Stomach (tissue), 9 donors: ENCODE data around the gene PITPNM3. TPM values are rescaled to one million over a fixed set of nuclear protein-coding genes. Genes with fewer than 3 reads are reported as not detected.

Experiments used
- DNase-seq, 2 donors: peaks; one replicate each; pipeline versions ENCODE4 v3.0.0 to v3.0.0-alpha.2; 2013 to 2019
- H3K27ac ChIP-seq, 5 donors: fragments of 200-600 bp in 4 of 5; sonication (generic) in 4 of 5; one replicate each; pipeline ENCODE4 v1.5.1; 2013 to 2019; ENCODE audit warnings: mild to moderate bottlenecking in 1 of 5, moderate library complexity in 1 of 5
- H3K27me3 ChIP-seq, 3 donors: fragments of 200-600 bp; sonication (generic); one replicate each; pipeline ENCODE4 v1.5.1; 2017 to 2019; ENCODE audit warnings: mixed run types in 1 of 3
- H3K36me3 ChIP-seq, 4 donors: fragments of 200-600 bp; sonication (generic); 1 replicate in 3 of 4; 2 replicates in 1 of 4; pipeline ENCODE4 v1.5.1; 2016 to 2019
- H3K4me1 ChIP-seq, 4 donors: fragments of 200-600 bp; sonication (generic); one replicate each; pipeline ENCODE4 v1.5.1; 2016 to 2019
- H3K4me3 ChIP-seq, 4 donors: fragments of 200-600 bp; sonication (generic) in 3 of 4; one replicate each; pipeline ENCODE4 v1.5.1; 2016 to 2019; ENCODE audit warnings: mild to moderate bottlenecking in 1 of 4
- H3K9me3 ChIP-seq, 4 donors: fragments of 200-600 bp; sonication (generic); one replicate each; pipeline ENCODE4 v1.5.1; 2016 to 2019
- CTCF ChIP-seq, 7 experiments: fragments of 450-650 bp in 4 of 7; fragments of 200-600 bp in 3 of 7; sonication (generic) in 3 of 7; IDR thresholded peaks; one replicate each; pipeline ENCODE4 v1.5.1; 2016 to 2019; ENCODE audit warnings: antibody characterized with exemption in 7 of 7, control low read depth in 2 of 7, mild to moderate bottlenecking in 1 of 7
- EP300 ChIP-seq: sonication (generic); formaldehyde crosslinking; IDR thresholded peaks from one replicate; pipeline ENCODE4 v1.6.1; 2017; ENCODE audit warnings: antibody characterized with exemption
- POLR2A ChIP-seq, 4 donors: fragments of 450-650 bp; IDR thresholded peaks; one replicate each; pipeline ENCODE4 v1.6.1; 2016; ENCODE audit warnings: antibody characterized with exemption in 4 of 4, control low read depth in 2 of 4, mild to moderate bottlenecking in 1 of 4, moderate library complexity in 1 of 4
- POLR2AphosphoS5 ChIP-seq, 3 donors: sonication (generic); formaldehyde crosslinking; IDR thresholded peaks; one replicate each; pipeline ENCODE4 v1.6.1; 2016; ENCODE audit warnings: antibody characterized with exemption in 3 of 3
- WGBS, 5 donors: extraction: QIAGEN DNeasy Blood & Tissue Kit in 3 of 5; methylation state at CpG; one replicate each; pipeline versions ENCODE4 v1.1.5 to v1.1.7; 2013 to 2018; 5-methylcytosine and 5-hydroxymethylcytosine counted together
- intact Hi-C: fragments of 100-400 bp; cut with DNase I; formaldehyde crosslinking; loops from one replicate; pipeline ENCODE4 v1.15.1; 2023; ENCODE audit warnings: low total_unique reads
- polyA plus RNA-seq, 3 donors: library from polyadenylated mRNA; stranded (reverse); fragments of 200-250 nt; gene quantifications; one replicate each; pipeline ENCODE4 v1.2.3, GENCODE V29; 2013
- total RNA-seq, 5 donors: library from RNA; depleted of rRNA; stranded (reverse); fragments of >200 nt; gene quantifications; one replicate each; pipeline versions ENCODE4 v1.1.0 to v1.2.3, GENCODE V29; 2014 to 2016
- donor health status: healthy with polysubstance abuse.
- donor health status: Bipolar disorder and iron deficiency.
- donor health status: healthy.

Gene PITPNM3
- total and polyA plus RNA-seq, 8 donors: 1.1 to 19.3 (median 5.8) TPM

GRCh38 chr17:6437956-6438355, 118.4 kb downstream of the PITPNM3 start:
- no peak for DNase-seq
- H3K4me1 ChIP-seq: no peaks in the 10 kb centered on the region
- no peak overlapping the region for H3K27ac ChIP-seq
- no peak overlapping the region for H3K4me3 ChIP-seq
- H3K36me3 ChIP-seq: no peaks in the 10 kb centered on the region
- peaks cover 0 to 46% (median 0%) of the 10 kb centered on the region in 3 donors for H3K27me3 ChIP-seq
- H3K9me3 ChIP-seq: no peaks in the 10 kb centered on the region
- intact Hi-C loops: no loop called here
- TF ChIP-seq CTCF (IDR thresholded peaks at IDR 0.05) (no peak), EP300 (no peak), POLR2A (IDR thresholded peaks at IDR 0.05) (no peak), POLR2AphosphoS5 (IDR thresholded peaks at IDR 0.05) (no peak)
- WGBS, 5 donors: 47 to 67% (median 58%) methylated on average over 3 of the region's 3 CpGs

GRCh38 chr17:6437466-6437865, 118.9 kb downstream of the PITPNM3 start:
- Histone ChIP-seq H3K9me3 (no peaks in the 10 kb centered on the region), H3K4me1 (no peaks in the 10 kb centered on the region), H3K4me3 (no peak overlapping the region), H3K36me3 (no peaks in the 10 kb centered on the region), H3K27me3 (peaks cover 0 to 46% (median 0%) of the 10 kb centered on the region in 3 donors), H3K27ac (no peak overlapping the region)
- TF ChIP-seq POLR2AphosphoS5 (IDR thresholded peaks at IDR 0.05): no peak
- no peak for TF ChIP-seq EP300
- TF ChIP-seq POLR2A (IDR thresholded peaks at IDR 0.05): no peak
- TF ChIP-seq CTCF (IDR thresholded peaks at IDR 0.05): no peak
- intact Hi-C loops: no loop called here
- 13 to 30% (median 26%) methylated on average over 4 of the region's 4 CpGs for WGBS, 5 donors
- no peak for DNase-seq

- peak; percentile 69 to 86 for DNase-seq
- Histone ChIP-seq H3K27me3 (peaks cover 0 to 46% (median 0%) of the 10 kb centered on the region in 3 donors), H3K36me3 (no peaks in the 10 kb centered on the region), H3K4me1 (no peaks in the 10 kb centered on the region), H3K27ac (no peak overlapping the region), H3K9me3 (peaks cover 0 to 9% (median 4%) of the 10 kb centered on the region in 4 donors), H3K4me3 (no peak overlapping the region)
- WGBS, 5 donors: 14 to 22% (median 17%) methylated on average over 9 of the region's 9 CpGs
- intact Hi-C loops: no loop called here
- TF ChIP-seq EP300: no peak
- peak in 5 of 7 experiments; percentile 48 to 88 (median 80) for TF ChIP-seq CTCF (IDR thresholded peaks at IDR 0.05)
- TF ChIP-seq POLR2AphosphoS5 (IDR thresholded peaks at IDR 0.05): no peak
Measured at GRCh38 chr17:6435968-6436367, 120.4 kb downstream of the PITPNM3 start.

GRCh38 chr17:6435051-6435450, 121.3 kb downstream of the PITPNM3 start, which contains the start of gene AIPL1:
Gene AIPL1 (minus strand): TSS chr17:6435121. CDS start chr17:6435104, 17 bp downstream.
- Histone ChIP-seq H3K27me3 (peaks cover 0 to 45% (median 0%) of the 10 kb centered on the region in 3 donors), H3K27ac (no peak within 1 kb of the TSS), H3K9me3 (peaks cover 0 to 15% (median 10%) of the 10 kb centered on the region in 4 donors), H3K4me1 (no peaks in the 10 kb centered on the region), H3K36me3 (no peaks in the 10 kb centered on the region), H3K4me3 (no peak within 1 kb of the TSS)
- WGBS, 5 donors: 70 to 82% (median 78%) methylated on average over 15 to 16 of the region's 16 CpGs
- intact Hi-C loops: no loop called here
- no peak for DNase-seq
- no peak for TF ChIP-seq POLR2AphosphoS5 (IDR thresholded peaks at IDR 0.05)
- no peak for TF ChIP-seq POLR2A (IDR thresholded peaks at IDR 0.05)
- TF ChIP-seq EP300: no peak
- TF ChIP-seq CTCF (IDR thresholded peaks at IDR 0.05): no peak
